Gastrocnemius medialis (tissue), 4 donors: ENCODE results near the gene ANKRD40CL.

Source experiments
- CTCF ChIP-seq, 5 experiments: fragments of 450-650 bp in 3 of 5; fragments of 200-600 bp in 2 of 5; sonication (generic) in 2 of 5; IDR thresholded peaks in 4 of 5; conservative IDR thresholded peaks in 1 of 5; 1 replicate in 4 of 5; 2 replicates in 1 of 5; pipeline ENCODE4 v1.5.1; 2016 to 2019; ENCODE audit warnings: antibody characterized with exemption in 5 of 5, mild to moderate bottlenecking in 3 of 5, moderate library complexity in 3 of 5
- POLR2A ChIP-seq, 2 donors: fragments of 450-650 bp; IDR thresholded peaks; one replicate each; pipeline ENCODE4 v1.6.1; 2017; ENCODE audit warnings: antibody characterized with exemption in 2 of 2, mild to moderate bottlenecking in 2 of 2, moderate library complexity in 2 of 2

- TF ChIP-seq CTCF (IDR thresholded peaks at IDR 0.05 in 4 of 5, conservative IDR thresholded peaks at IDR 0.05 in 1 of 5) = no peak
- TF ChIP-seq POLR2A (IDR thresholded peaks at IDR 0.05) = no peak
Measured at GRCh38 chr17:50800196-50800700, 32.9 kb upstream of the ANKRD40CL start.
